ENCODE measurements around the gene FOXL3. TPM values are rescaled to one million over a fixed set of nuclear protein-coding genes. Genes with fewer than 3 reads are reported as not detected.
"Not testable (repeated sequence)": the region's sequence is repeated elsewhere in the genome, so short reads cannot be mapped to it uniquely, and the experiment has no call there.

FOXL3 gene
- total RNA-seq, 1 donor: not detected

DNA sequence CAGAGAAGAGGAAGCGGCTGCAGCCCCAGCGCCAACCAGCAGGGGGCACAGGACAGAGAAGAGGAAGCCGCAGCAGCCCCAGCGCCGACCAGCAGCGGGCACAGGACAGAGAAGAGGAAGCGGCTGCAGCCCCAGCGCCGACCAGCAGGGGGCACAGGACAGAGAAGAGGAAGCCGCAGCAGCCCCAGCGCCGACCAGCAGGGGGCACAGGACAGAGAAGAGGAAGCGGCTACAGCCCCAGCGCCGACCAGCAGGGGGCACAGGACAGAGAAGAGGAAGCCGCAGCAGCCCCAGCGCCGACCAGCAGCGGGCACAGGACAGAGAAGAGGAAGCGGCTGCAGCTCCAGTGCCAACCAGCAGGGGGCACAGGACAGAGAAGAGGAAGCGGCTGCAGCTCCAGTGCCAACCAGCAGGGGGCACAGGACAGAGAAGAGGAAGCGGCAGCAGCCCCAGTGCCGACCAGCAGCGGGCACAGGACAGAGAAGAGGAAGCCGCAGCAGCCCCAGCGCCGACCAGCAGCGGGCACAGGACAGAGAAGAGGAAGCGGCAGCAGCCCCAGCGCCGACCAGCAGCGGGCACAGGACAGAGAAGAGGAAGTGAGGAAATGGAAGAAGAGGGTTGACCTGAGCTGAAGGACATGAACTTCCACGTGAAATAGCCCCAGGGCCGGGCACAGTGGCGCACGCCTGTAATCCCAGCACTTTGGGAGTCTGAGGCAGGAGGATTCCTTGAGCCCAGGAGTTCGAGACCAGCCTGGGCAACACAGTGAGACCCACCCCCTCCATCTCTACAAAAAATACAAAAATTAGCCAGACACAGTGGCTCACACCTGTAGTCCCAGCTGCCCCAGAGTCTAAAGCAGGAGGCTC, 26.3 kb upstream of the FOXL3 start:
- H3K4me3 ChIP-seq (ENCODE audit: low read depth, low read length); DNase-seq (ENCODE audit: low read depth): not testable (repeated sequence)
- TF ChIP-seq, protein P1, sequence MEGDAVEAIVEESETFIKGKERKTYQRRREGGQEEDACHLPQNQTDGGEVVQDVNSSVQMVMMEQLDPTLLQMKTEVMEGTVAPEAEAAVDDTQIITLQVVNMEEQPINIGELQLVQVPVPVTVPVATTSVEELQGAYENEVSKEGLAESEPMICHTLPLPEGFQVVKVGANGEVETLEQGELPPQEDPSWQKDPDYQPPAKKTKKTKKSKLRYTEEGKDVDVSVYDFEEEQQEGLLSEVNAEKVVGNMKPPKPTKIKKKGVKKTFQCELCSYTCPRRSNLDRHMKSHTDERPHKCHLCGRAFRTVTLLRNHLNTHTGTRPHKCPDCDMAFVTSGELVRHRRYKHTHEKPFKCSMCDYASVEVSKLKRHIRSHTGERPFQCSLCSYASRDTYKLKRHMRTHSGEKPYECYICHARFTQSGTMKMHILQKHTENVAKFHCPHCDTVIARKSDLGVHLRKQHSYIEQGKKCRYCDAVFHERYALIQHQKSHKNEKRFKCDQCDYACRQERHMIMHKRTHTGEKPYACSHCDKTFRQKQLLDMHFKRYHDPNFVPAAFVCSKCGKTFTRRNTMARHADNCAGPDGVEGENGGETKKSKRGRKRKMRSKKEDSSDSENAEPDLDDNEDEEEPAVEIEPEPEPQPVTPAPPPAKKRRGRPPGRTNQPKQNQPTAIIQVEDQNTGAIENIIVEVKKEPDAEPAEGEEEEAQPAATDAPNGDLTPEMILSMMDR (IDR thresholded peaks at IDR 0.05; ENCODE audit: insufficient read depth, low read length): peak; percentile 7

DNA sequence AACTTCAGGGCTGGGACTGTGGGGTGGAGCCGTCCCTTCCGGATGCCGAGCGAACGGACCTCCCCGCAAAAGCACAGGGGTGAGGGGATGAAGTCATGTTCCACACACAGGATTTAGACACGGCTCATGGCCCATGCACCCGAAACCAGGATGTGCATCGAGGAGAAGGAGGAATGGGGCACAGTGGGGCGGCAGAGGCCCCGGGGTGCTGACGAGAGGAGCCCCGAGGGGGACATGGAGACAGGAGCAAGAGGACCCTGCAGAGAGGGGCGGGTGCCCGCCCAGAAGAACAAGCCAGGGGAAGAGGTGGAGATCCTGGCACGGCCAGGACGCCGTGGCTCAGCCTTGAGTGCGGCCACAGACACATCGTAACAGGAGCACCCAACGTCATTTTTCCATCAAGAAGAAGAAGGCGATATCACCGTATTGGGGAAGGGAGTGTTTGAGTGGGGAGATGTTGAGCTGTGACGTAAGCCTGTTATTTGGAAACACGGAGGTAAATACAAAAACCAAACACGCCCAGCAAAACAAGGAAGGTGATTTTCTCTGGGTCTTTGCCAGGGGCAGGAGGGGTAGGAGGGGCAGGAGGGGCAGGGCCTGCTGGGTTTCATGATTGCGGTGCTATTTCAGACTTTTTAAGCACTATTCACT, 25.3 kb upstream of the FOXL3 start:
- H3K4me3 ChIP-seq (ENCODE audit: low read depth, low read length): no peak overlapping the region
- TF ChIP-seq, protein P1 (IDR thresholded peaks at IDR 0.05; ENCODE audit: insufficient read depth, low read length): no peak
- DNase-seq (ENCODE audit: low read depth): no peak

DNA sequence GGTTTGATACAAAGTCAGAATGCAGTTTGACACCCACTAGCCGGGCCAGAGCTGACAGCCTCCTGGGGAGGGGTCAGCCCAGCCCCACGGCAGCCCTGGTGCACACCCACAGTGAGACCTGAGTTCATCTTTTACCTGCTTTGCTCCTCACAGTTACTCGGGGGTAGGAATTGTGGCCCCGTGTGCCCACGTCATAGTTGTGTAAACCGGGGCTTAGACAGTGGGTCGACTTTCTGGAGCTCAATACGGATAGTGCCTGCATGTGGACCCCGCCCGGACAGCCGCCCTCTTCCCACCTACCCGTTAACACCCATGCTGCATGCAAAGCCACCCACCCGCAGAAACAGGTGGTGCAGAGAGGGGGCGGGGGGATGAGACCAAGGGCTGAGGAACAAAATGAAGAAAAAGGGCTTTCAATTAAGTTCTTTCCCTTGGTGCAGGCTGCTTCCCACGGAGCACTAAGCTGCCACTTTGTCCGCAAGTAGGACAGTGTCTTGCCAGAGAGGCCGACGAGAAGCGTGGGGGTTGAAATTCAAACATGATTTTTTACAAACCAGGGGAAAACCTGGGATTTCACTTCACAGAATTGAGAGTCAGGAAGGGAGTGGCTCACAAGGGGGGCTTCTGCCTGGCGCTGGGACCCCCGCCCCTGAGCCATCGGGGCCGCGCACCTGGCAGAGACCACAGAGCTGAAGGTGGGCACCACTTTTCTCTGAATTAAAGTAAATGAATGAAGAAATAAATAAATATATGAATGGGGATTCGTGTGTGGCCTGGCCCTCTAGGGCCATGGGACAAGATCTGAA, 24.6 kb upstream of the FOXL3 start:
- no peak overlapping the region for H3K4me3 ChIP-seq (ENCODE audit: low read depth, low read length)
- TF ChIP-seq, protein P1 (IDR thresholded peaks at IDR 0.05; ENCODE audit: insufficient read depth, low read length): no peak
- DNase-seq (ENCODE audit: low read depth): no peak

DNA sequence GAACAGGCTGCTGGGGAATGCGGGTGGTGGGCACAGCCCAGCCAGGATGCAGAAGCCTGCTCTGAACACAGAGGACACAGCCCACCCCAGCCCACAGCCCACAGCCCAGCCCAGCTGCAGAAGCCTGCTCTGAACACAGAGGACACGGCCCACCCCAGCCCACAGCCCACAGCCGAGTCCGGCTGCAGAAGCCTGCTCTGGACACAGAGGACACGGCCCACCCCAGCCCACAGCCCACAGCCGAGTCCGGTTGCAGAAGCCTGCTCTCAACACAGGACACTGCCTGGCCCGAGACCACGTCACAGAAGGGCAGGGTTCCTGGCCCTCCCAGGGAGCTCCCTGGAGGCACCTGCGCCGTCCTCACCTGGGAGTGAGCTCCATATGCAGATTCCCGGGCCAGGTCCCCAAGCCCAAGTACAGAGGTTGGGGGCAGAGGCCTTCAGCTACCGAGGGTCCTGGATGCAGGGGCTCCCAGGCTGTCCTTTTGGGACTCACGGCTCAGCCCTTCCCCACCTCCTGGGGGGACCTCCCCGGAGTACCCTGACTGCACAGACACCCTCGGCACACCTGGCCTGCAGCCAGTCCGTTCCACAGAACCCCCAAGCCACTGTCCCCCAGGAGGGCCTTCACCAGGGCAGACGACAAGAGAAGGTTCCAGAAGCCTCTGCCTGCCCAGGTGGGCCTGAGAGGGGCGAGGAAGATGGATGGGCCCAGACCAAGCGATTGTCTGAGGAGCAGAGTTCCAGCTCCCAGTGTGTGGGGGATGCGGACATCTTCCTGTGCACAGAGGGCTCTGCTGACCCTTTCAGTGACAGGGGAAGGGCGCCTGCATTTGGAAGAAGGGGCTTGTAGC, 23.7 kb upstream of the FOXL3 start:
- H3K4me3 ChIP-seq (ENCODE audit: low read depth, low read length): no peak overlapping the region
- TF ChIP-seq, protein P1 (IDR thresholded peaks at IDR 0.05; ENCODE audit: insufficient read depth, low read length): no peak
- DNase-seq (ENCODE audit: low read depth): no peak

DNA sequence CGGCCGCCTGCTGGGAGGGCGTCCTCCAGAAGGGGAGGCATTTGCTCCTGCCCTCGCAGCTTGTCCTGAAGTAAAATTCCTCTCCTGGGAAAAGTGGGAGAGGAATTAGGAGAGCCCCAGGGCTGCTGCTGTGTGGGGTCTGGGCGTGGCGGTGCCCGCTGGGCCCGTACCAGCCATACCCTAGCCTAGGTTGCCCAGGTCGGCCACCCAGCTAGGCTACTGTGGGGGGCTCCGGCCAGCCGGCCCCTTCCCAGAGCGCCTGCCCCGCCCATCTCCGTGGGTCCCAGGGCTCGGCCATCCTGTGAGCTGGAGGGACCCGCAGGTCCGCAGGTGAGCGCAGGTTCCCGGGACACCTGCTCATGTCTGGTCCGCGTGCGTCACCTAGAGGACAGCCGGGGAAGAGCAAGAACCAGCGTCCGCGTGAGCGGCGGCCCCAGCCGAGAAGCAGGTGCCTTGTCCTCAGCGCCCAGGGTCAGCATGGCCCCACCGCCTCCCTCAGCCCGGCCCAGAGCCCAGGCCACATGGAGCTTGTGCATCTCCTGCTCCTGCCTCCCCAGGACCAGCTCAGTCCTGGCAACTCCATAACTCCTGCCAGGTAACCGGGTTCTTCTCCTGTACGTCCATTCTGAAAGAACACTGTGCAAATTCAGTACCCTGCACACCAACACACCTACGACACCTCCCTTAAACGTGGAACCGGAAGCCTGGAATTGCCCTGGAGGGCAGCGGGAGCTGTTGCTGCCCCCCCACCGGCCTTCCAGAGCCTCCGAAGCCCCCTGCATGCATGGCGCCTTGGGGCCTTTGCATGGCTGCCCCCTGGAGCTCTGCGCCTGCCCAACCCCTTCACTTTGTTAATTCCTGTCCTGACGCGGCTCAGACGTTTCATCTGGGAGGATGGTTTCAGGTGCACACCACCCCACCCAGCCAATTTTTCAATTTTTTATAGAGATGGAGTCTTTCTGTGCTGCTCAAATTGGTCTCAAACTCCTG, 22.8 kb upstream of the FOXL3 start:
- no peak overlapping the region for H3K4me3 ChIP-seq (ENCODE audit: low read depth, low read length)
- TF ChIP-seq, protein P1 (IDR thresholded peaks at IDR 0.05; ENCODE audit: insufficient read depth, low read length): peak; percentile 26
- DNase-seq (ENCODE audit: low read depth): no peak
